Measurements from ENCODE around the gene SLC22A25. TPM values are rescaled to one million over a fixed set of nuclear protein-coding genes. Genes with fewer than 3 reads are reported as not detected.
"Not testable (repeated sequence)": the region's sequence is repeated elsewhere in the genome, so short reads cannot be mapped to it uniquely, and the experiment has no call there.

Gene SLC22A25
- total RNA-seq, 2 donors from 2014 or later: not detected

DNA sequence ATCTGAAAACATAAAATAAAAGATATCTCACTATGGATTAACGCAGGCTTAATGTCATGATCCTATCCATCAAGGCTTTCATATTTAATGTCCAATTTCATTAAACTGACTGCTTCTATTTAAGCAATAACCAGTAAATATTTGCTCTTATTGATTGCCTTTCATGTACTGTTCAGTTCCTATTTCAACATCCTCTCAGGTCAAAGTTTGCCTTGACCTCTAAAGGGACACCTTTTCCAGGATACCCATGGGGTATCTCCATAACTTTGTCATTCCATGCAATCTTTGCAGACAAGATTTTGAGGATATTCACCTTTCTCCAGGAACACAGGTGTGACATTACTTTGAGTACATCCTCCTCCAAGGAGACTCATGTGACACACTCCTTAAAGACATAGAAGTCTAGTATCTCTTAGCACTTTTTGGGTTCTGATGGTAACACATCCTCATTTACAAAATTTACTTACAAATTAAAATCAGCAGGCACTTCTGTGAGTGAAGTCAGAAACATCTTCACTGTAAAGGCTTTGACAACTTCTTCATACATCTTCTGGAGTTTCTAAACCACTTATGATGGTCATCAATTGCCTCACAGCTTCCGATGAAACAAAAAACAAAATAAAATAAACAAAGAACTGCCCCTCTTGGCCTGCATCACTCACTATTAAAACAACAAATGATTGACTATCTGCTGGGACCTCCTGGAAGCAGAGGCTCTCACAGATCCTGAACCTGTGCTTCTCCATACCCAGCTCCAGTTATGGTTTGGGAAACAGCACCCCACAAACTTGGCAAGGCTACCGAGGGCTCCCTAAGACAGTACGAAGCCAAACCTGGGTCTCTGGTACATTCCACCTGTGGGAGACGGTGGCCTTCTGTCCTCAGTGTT is 7.0 kb upstream of the SLC22A25 start:
- H3K36me3 ChIP-seq: no peaks in the 10 kb centered on the region
- DNase-seq (ENCODE audit: low spot score): no peak
- no peak for TF ChIP-seq CTCF (IDR thresholded peaks at IDR 0.05)
- no peaks in the 10 kb centered on the region for H3K4me1 ChIP-seq (ENCODE audit: control insufficient read depth in 1 of 2, low read depth in 2 of 2)
- H3K27me3 ChIP-seq (replicated peaks; ENCODE audit: insufficient read depth): no peaks in the 10 kb centered on the region
- H3K9me3 ChIP-seq: no peaks in the 10 kb centered on the region
- no peak for ATAC-seq (ENCODE audit: insufficient number of reproducible peaks, low FRiP score, low read depth)
- no peak overlapping the region for H3K4me3 ChIP-seq
- no peak overlapping the region for H3K27ac ChIP-seq

DNA sequence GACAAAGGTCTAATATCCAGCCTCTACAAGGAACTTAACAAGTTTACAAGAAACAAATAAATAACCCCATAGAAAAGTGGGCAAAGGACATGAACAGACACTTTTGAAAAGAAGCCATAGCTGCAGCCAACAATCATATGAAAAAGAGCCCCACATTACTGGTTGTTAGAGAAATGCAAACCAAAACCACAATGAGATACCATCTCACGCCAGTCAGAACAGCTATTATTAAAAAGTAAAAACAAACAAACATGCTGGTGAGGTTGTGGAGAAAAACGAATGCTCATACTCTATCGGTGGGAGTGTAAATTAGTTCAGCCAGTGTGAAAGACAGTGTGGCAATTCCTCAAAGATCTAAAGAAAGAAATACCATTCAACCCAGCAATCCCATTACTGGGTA is 5.6 kb upstream of the SLC22A25 start:
- H3K4me3 ChIP-seq: no peak overlapping the region
- no peaks in the 10 kb centered on the region for H3K4me1 ChIP-seq (ENCODE audit: control insufficient read depth in 1 of 2, low read depth in 2 of 2)
- no peak for DNase-seq (ENCODE audit: low spot score)
- H3K9me3 ChIP-seq: no peaks in the 10 kb centered on the region
- no peak for ATAC-seq (ENCODE audit: insufficient number of reproducible peaks, low FRiP score, low read depth)
- H3K36me3 ChIP-seq: no peaks in the 10 kb centered on the region
- TF ChIP-seq CTCF (IDR thresholded peaks at IDR 0.05): no peak
- H3K27ac ChIP-seq: no peak overlapping the region
- no peaks in the 10 kb centered on the region for H3K27me3 ChIP-seq (replicated peaks; ENCODE audit: insufficient read depth)

GRCh38 chr11:63247237-63248002 is 4.0 kb upstream of the SLC22A25 start:
- not testable (repeated sequence) for H3K36me3 ChIP-seq; DNase-seq (ENCODE audit: low spot score); ATAC-seq (ENCODE audit: insufficient number of reproducible peaks, low FRiP score, low read depth); H3K27me3 ChIP-seq (replicated peaks; ENCODE audit: insufficient read depth); H3K27ac ChIP-seq; H3K4me1 ChIP-seq (ENCODE audit: control insufficient read depth in 1 of 2, low read depth in 2 of 2); H3K9me3 ChIP-seq; H3K4me3 ChIP-seq

- ATAC-seq (ENCODE audit: insufficient number of reproducible peaks, low FRiP score, low read depth) (no peak), DNase-seq (ENCODE audit: low spot score) (no peak)
- Histone ChIP-seq H3K4me1 (ENCODE audit: control insufficient read depth in 1 of 2, low read depth in 2 of 2) (no peaks in the 10 kb centered on the region), H3K9me3 (no peaks in the 10 kb centered on the region), H3K4me3 (no peak overlapping the region), H3K36me3 (no peaks in the 10 kb centered on the region), H3K27me3 (replicated peaks; ENCODE audit: insufficient read depth) (no peaks in the 10 kb centered on the region), H3K27ac (no peak overlapping the region)
- no peak for TF ChIP-seq CTCF (IDR thresholded peaks at IDR 0.05)
Measured at GRCh38 chr11:63246045-63246444, 2.6 kb upstream of the SLC22A25 start.

- Histone ChIP-seq H3K4me1 (ENCODE audit: control insufficient read depth in 1 of 2, low read depth in 2 of 2) (no peaks in the 10 kb centered on the region), H3K27me3 (replicated peaks; ENCODE audit: insufficient read depth) (no peaks in the 10 kb centered on the region), H3K4me3 (no peak overlapping the region), H3K27ac (no peak overlapping the region), H3K9me3 (no peaks in the 10 kb centered on the region), H3K36me3 (no peaks in the 10 kb centered on the region)
- TF ChIP-seq CTCF (IDR thresholded peaks at IDR 0.05): no peak
- ATAC-seq (ENCODE audit: insufficient number of reproducible peaks, low FRiP score, low read depth) (no peak), DNase-seq (ENCODE audit: low spot score) (no peak)
Measured at GRCh38 chr11:63244862-63245261, 1.5 kb upstream of the SLC22A25 start.

Measured in thoracic aorta (tissue), 2 donors.